Epithelial cell of esophagus (primary cell): ENCODE measurements around the gene DMRTC2.

Experiments used
- DNase-seq: peaks from one replicate; pipeline ENCODE4 v3.0.0; 2010; ENCODE audit warnings: low read depth
- H3K4me3 ChIP-seq: 2 replicates; pipeline ENCODE4 v1.5.1; 2011; ENCODE audit warnings: mild to moderate bottlenecking, low read length, control low read depth
- CTCF ChIP-seq: IDR thresholded peaks from 2 replicates; pipeline ENCODE4 v1.5.1; 2011; ENCODE audit warnings: low read depth, mild to moderate bottlenecking, low read length, control low read depth, inconsistent platforms; ENCODE audit not compliant: insufficient read depth; ENCODE audit errors: missing control alignments

DMRTC2 gene

GRCh38 chr19:41888926-41889325 is 44.1 kb downstream of the DMRTC2 start:
- TF ChIP-seq CTCF, result no peak
- no peak for DNase-seq
- no peak overlapping the region for H3K4me3 ChIP-seq

- DNase-seq, result no peak
- no peak overlapping the region for H3K4me3 ChIP-seq
- no peak for TF ChIP-seq CTCF
Measured at GRCh38 chr19:41889896-41890295, 45.1 kb downstream of the DMRTC2 start.

- H3K4me3 ChIP-seq, result no peak overlapping the region
- DNase-seq, result no peak
- TF ChIP-seq CTCF, result no peak
Measured at GRCh38 chr19:41890936-41891335, 46.1 kb downstream of the DMRTC2 start.

GRCh38 chr19:41892173-41892902 is 47.5 kb downstream of the DMRTC2 start:
- no peak overlapping the region for H3K4me3 ChIP-seq
- no peak for TF ChIP-seq CTCF

GRCh38 chr19:41893899-41894298 is 49.1 kb downstream of the DMRTC2 start:
- no peak for TF ChIP-seq CTCF
- no peak for DNase-seq
- no peak overlapping the region for H3K4me3 ChIP-seq

More at GRCh38 chr19:41892173-41892902, 47.5 kb downstream of the DMRTC2 start:
- no peak for DNase-seq

GRCh38 chr19:41894350-41894749 is 49.5 kb downstream of the DMRTC2 start:
- H3K4me3 ChIP-seq, result no peak overlapping the region
- no peak for TF ChIP-seq CTCF
- no peak for DNase-seq
